IPS-20b (cell line): ENCODE data around the gene ZNF423.

Experiments used
- H3K27ac ChIP-seq: one replicate; pipeline ENCODE4 v1.5.1; 2013; ENCODE audit warnings: low read length
- H3K27me3 ChIP-seq: 2 replicates; pipeline ENCODE4 v1.6.1; 2013; ENCODE audit warnings: mild to moderate bottlenecking, low read length, inconsistent platforms; ENCODE audit not compliant: insufficient read depth
- H3K36me3 ChIP-seq: 2 replicates; pipeline ENCODE4 v1.6.1; 2013; ENCODE audit warnings: low read depth, mild to moderate bottlenecking, inconsistent platforms, low read length, moderate library complexity; ENCODE audit not compliant: insufficient read depth
- H3K4me1 ChIP-seq: 2 replicates; pipeline ENCODE4 v1.6.1; 2013; ENCODE audit warnings: mild to moderate bottlenecking, control low read depth, inconsistent platforms, low read length, moderate library complexity; ENCODE audit not compliant: insufficient read depth
- H3K4me3 ChIP-seq: 2 replicates; pipeline ENCODE4 v1.5.1; 2013; ENCODE audit warnings: mild to moderate bottlenecking, low read length, inconsistent platforms
- H3K9ac ChIP-seq: 2 replicates; pipeline ENCODE4 v1.6.1; 2013; ENCODE audit warnings: low read depth, mild to moderate bottlenecking, inconsistent platforms, low read length, moderate library complexity
- H3K9me3 ChIP-seq: 2 replicates; pipeline ENCODE4 v1.6.1; 2013; ENCODE audit warnings: mild to moderate bottlenecking, low read depth, low read length, inconsistent platforms; ENCODE audit not compliant: insufficient read depth

ZNF423 gene

GRCh38 chr16:49583911-49584310, 272.0 kb downstream of the ZNF423 start:
- no peaks in the 10 kb centered on the region for H3K27me3 ChIP-seq
- H3K9ac ChIP-seq: no peak overlapping the region
- no peaks in the 10 kb centered on the region for H3K36me3 ChIP-seq
- no peak overlapping the region for H3K4me3 ChIP-seq
- H3K4me1 ChIP-seq: peaks cover 27% of the 10 kb centered on the region
- H3K27ac ChIP-seq: no peak overlapping the region
- H3K9me3 ChIP-seq: no peaks in the 10 kb centered on the region

- Histone ChIP-seq H3K27ac (no peak overlapping the region), H3K4me1 (peaks cover 13% of the 10 kb centered on the region), H3K9me3 (no peaks in the 10 kb centered on the region), H3K4me3 (no peak overlapping the region), H3K36me3 (no peaks in the 10 kb centered on the region), H3K9ac (no peak overlapping the region), H3K27me3 (no peaks in the 10 kb centered on the region)
Observed at GRCh38 chr16:49581630-49582298, 274.1 kb downstream of the ZNF423 start.

DNA sequence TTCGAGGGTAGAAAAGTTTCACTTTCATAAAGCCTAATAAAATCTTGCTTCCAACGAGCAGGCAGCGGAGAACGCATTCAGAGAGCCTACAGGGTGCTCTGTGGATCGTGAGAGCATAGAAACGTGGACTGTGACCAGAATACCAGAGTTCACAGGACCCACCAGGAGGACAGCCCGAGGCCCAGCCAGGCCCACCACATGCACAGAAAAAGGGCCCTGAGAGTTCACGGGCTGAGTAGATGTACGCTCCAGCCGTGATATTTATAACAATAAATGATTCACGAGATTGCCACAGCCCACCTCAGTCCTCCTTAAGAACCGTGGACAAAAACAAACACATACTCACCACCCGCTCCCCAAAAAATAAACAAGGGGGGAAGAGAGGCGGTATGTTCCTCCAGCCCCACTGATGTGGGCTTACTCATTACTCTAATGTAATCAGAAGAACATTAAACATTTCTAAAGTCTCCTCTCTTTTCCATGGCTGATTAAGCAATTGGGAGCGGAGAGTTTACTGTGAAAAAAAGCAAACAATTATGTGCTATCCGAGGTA, 275.1 kb downstream of the ZNF423 start:
- H3K27me3 ChIP-seq: no peaks in the 10 kb centered on the region
- no peak overlapping the region for H3K4me3 ChIP-seq
- H3K27ac ChIP-seq: no peak overlapping the region
- no peaks in the 10 kb centered on the region for H3K9me3 ChIP-seq
- no peaks in the 10 kb centered on the region for H3K36me3 ChIP-seq
- H3K4me1 ChIP-seq: peaks cover 12% of the 10 kb centered on the region
- no peak overlapping the region for H3K9ac ChIP-seq

DNA sequence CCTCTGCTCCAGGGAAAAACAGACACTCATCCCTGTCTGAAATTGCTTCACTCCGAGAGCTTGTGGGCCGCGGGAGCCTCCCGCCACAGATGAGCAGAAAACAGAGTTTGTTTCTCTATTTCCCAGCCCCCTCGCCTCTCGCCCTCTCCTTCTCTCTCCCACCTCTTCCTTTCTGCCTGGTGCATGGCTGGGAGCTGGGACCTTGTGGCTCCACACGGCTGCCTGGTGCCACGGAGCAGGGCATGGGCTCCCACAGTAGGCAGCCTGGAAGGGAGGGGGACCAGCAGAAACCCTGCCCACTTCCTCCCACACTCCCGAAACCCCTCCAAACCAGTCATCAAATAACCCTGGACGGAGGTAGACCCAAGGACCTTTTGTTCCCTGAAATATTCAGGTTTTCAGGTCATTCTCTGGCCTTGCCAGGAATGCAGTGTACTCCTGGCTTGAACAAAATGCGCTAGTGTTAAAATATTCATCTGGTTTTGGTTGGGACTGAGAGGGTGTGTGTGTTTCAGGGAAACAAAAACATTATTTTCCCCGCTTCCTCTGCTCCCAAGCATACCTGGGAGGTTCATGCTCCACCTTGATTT, 277.4 kb downstream of the ZNF423 start:
- Histone ChIP-seq H3K36me3 (no peaks in the 10 kb centered on the region), H3K4me1 (peaks cover 5% of the 10 kb centered on the region; the same call in 1 of the 2 replicates), H3K9me3 (no peaks in the 10 kb centered on the region), H3K27me3 (no peaks in the 10 kb centered on the region), H3K4me3 (no peak overlapping the region), H3K9ac (no peak overlapping the region), H3K27ac (no peak overlapping the region)

DNA sequence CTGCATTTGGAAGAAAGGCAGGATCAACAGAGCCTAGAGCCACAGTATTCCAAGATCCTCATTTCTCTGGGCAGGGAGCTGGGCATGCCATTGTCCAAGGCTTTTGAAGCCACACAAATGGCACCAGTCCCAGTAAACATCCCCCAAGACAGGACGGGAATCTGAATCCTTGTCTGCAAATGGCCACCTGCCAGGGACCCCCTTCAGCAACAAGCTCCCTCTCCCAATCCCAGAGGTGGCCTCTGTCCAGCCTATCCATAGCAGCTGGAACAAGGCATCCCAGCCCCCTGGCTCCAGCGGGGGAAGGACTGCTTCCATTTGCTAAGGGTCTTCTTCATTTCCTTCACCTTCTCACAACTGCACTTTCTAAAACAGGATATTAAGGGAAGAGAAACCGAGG, 277.9 kb downstream of the ZNF423 start:
- H3K4me1 ChIP-seq: peaks cover 5% of the 10 kb centered on the region; the same call in 1 of the 2 replicates
- H3K9ac ChIP-seq: no peak overlapping the region
- H3K27me3 ChIP-seq: no peaks in the 10 kb centered on the region
- no peak overlapping the region for H3K27ac ChIP-seq
- H3K36me3 ChIP-seq: 0 out of 2 replicates have a peak, but pooled peaks cover under 1% of the 10 kb centered on the region
- no peak overlapping the region for H3K4me3 ChIP-seq
- no peaks in the 10 kb centered on the region for H3K9me3 ChIP-seq

DNA sequence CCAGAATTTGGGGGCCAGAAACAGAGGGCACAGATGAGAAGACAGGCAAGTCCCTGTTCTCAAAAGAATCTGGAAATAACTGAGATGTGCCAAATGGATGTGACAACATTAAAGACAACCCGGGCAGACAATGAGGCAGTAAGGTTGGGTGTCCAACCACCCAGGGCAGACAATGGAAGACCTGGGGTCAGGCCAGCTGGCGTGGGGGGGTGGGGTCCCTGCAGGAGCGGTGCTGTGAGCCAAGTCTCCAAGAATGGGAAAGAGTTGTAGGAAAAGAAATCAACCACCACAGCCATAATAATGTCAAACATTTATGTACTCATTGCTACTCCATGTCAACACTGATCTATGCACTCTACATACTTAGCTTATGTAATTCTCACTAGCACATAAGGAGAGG, 279.0 kb downstream of the ZNF423 start:
- H3K4me1 ChIP-seq: peaks cover 5% of the 10 kb centered on the region; the same call in 1 of the 2 replicates
- H3K27ac ChIP-seq: no peak overlapping the region
- no peaks in the 10 kb centered on the region for H3K9me3 ChIP-seq
- no peak overlapping the region for H3K9ac ChIP-seq
- H3K27me3 ChIP-seq: no peaks in the 10 kb centered on the region
- H3K36me3 ChIP-seq: 0 out of 2 replicates have a peak, but pooled peaks cover 5% of the 10 kb centered on the region
- H3K4me3 ChIP-seq: no peak overlapping the region

DNA sequence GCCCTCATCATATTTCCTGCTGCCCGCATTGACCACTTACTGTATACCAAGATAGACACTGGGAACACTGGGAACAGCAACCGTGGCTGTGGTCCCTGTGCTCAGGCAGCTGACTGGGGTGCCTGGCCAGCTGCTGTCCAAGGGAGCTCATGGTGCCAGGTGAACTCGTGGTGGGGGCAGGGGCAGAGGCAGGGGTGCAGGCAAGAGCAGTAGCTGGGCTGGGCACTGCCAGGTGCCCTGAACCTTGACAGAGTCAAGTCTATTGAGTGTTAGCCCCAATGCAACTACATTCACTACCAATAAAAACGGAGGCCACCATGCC, 279.8 kb downstream of the ZNF423 start:
- H3K4me3 ChIP-seq: no peak overlapping the region
- H3K9ac ChIP-seq: no peak overlapping the region
- peaks cover 5% of the 10 kb centered on the region; the same call in 1 of the 2 replicates for H3K4me1 ChIP-seq
- H3K27ac ChIP-seq: no peak overlapping the region
- no peaks in the 10 kb centered on the region for H3K27me3 ChIP-seq
- no peaks in the 10 kb centered on the region for H3K9me3 ChIP-seq
- H3K36me3 ChIP-seq: 0 out of 2 replicates have a peak, but pooled peaks cover 5% of the 10 kb centered on the region

GRCh38 chr16:49575346-49576172, 280.4 kb downstream of the ZNF423 start:
- H3K4me3 ChIP-seq: no peak overlapping the region
- H3K9ac ChIP-seq: no peak overlapping the region
- H3K36me3 ChIP-seq: 0 out of 2 replicates have a peak, but pooled peaks cover 5% of the 10 kb centered on the region
- no peak overlapping the region for H3K27ac ChIP-seq
- H3K27me3 ChIP-seq: no peaks in the 10 kb centered on the region
- H3K9me3 ChIP-seq: no peaks in the 10 kb centered on the region
- H3K4me1 ChIP-seq: peaks cover 5% of the 10 kb centered on the region; the same call in 1 of the 2 replicates

DNA sequence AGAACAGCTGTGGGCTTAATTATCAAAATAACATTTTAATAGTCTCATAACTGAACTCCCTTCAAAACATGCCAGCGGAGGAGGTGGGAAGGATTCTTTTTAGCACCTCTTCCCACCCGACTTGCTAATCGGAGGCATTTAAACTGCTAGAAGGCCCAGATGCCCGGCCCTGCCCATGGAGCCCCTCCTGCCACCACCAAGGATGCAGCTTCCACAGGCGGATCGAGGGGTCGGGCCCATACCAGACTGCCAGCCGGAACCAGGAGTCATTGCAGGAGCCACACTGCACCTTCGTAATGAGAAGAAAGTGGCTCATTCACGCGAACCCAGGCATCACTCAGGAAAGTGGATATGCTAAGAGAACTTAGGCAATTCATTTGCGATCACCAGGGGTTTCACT, 281.1 kb downstream of the ZNF423 start:
- Histone ChIP-seq H3K9ac (no peak overlapping the region), H3K27me3 (no peaks in the 10 kb centered on the region), H3K36me3 (0 out of 2 replicates have a peak, but pooled peaks cover 5% of the 10 kb centered on the region), H3K9me3 (no peaks in the 10 kb centered on the region), H3K4me3 (no peak overlapping the region), H3K27ac (no peak overlapping the region), H3K4me1 (peaks cover 5% of the 10 kb centered on the region; the same call in 1 of the 2 replicates)

GRCh38 chr16:49567950-49568349, 288.0 kb downstream of the ZNF423 start:
- Histone ChIP-seq H3K4me3 (no peak overlapping the region), H3K9ac (no peak overlapping the region), H3K27me3 (no peaks in the 10 kb centered on the region), H3K27ac (no peak overlapping the region), H3K4me1 (peaks cover 11% of the 10 kb centered on the region), H3K36me3 (0 out of 2 replicates have a peak, but pooled peaks cover 4% of the 10 kb centered on the region), H3K9me3 (no peaks in the 10 kb centered on the region)

DNA sequence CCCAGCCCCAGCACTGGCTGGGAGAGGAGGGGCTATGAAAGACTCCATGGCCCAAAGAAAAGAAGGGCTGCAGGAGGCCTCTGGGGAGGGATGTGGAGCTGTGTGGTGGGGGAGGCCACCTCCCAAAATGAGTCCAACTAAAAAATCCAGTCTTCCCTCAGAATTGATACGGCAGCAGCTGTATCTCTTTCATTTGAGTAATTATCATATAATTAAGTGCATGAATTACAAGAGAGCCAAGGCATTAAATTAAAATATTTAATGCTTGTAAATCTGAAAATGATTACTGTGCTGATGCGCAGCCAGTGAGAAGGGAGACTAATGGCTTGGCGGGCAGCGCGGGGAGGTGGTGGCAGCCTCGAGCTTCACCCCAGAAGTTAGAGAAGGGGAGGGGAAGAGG, 289.5 kb downstream of the ZNF423 start:
- no peaks in the 10 kb centered on the region for H3K27me3 ChIP-seq

More for the DNA sequence above, 289.5 kb downstream of the ZNF423 start:
- Histone ChIP-seq H3K27ac (no peak overlapping the region), H3K4me1 (peaks cover 11% of the 10 kb centered on the region), H3K36me3 (no peaks in the 10 kb centered on the region), H3K9ac (no peak overlapping the region), H3K9me3 (no peaks in the 10 kb centered on the region), H3K4me3 (no peak overlapping the region)
